Esophagus muscularis mucosa (tissue), 3 donors: Measurements from ENCODE around the gene GAPVD1.

Experiments
- CTCF ChIP-seq, 3 experiments: fragments of 200-600 bp in 2 of 3; fragments of 450-650 bp in 1 of 3; sonication (generic) in 2 of 3; IDR thresholded peaks; one replicate each; pipeline ENCODE4 v1.5.1; 2017 to 2019; ENCODE audit warnings: antibody characterized with exemption in 3 of 3, mild to moderate bottlenecking in 2 of 3, moderate library complexity in 1 of 3
- POLR2A ChIP-seq: fragments of 450-650 bp; IDR thresholded peaks from one replicate; pipeline ENCODE4 v1.6.1; 2017; ENCODE audit warnings: antibody characterized with exemption, moderate library complexity, mild to moderate bottlenecking, low read depth
- POLR2AphosphoS5 ChIP-seq, 2 donors: sonication (generic); formaldehyde crosslinking; IDR thresholded peaks; one replicate each; pipeline ENCODE4 v1.6.1; 2017; ENCODE audit warnings: antibody characterized with exemption in 2 of 2

- TF ChIP-seq POLR2A, result no peak
- TF ChIP-seq CTCF (IDR thresholded peaks at IDR 0.05), result no peak
- TF ChIP-seq POLR2AphosphoS5 (IDR thresholded peaks at IDR 0.05), result no peak
These were observed 144.5 kb downstream of the GAPVD1 start for GRCh38 chr9:125405938-125406809.
